Adipose tissue (tissue), 3 donors: ENCODE results near the gene NOVA2. TPM values are rescaled to one million over a fixed set of nuclear protein-coding genes. Genes with fewer than 3 reads are reported as not detected.

Source experiments
- H3K27ac ChIP-seq: one replicate; pipeline ENCODE4 v1.5.1; 2013; ENCODE audit warnings: low read depth, low read length
- WGBS, 3 donors: extraction: QIAGEN DNeasy Blood & Tissue Kit; methylation state at CpG; one replicate each; pipeline ENCODE4 v1.1.7; 2013; 5-methylcytosine and 5-hydroxymethylcytosine counted together
- polyA plus RNA-seq, 3 donors: library from polyadenylated mRNA; stranded (reverse); fragments of 200-250 nt; gene quantifications; one replicate each; pipeline ENCODE4 v1.2.3, GENCODE V29; 2013
- donor health status: healthy with polysubstance abuse.
- donor health status: Bipolar disorder and iron deficiency.
- donor health status: healthy.

The NOVA2 gene
- polyA plus RNA-seq = 1 to 10 TPM in 2 of 3 donors, under 1 TPM in 1; 0.49 to 7.4 (median 2.8) TPM

GRCh38 chr19:45973553-45974338 is at the start of gene NOVA2:
TSS of gene NOVA2 (minus strand) at chr19:45973865. CDS start at chr19:45973351, 514 bp downstream.
- H3K27ac ChIP-seq = no peak within 1 kb of the TSS
- 5 to 6% (median 5%) methylated on average over 28 to 54 of the region's 58 CpGs for WGBS, 3 donors

- H3K27ac ChIP-seq = no peak overlapping the region
- WGBS, 3 donors = 40 to 60% (median 45%) methylated on average over 11 of the region's 11 CpGs
These were observed 49.7 kb upstream of the NOVA2 start for GRCh38 chr19:46023311-46023779.

- no peak within 1 kb of the TSS for H3K27ac ChIP-seq
- WGBS, 3 donors = 19 to 28% (median 22%) methylated on average over 46 to 47 of the region's 47 CpGs
These were observed 49.0 kb upstream of the NOVA2 start, which contains the start of gene PGLYRP1 for GRCh38 chr19:46022431-46023310. TSS of gene PGLYRP1 (minus strand) at chr19:46023053. CDS start at chr19:46023021, 32 bp downstream.

GRCh38 chr19:46022061-46022430 is 48.4 kb upstream of the NOVA2 start:
- WGBS, 3 donors = 36 to 43% (median 40%) methylated on average over 12 of the region's 12 CpGs
- H3K27ac ChIP-seq = no peak overlapping the region

GRCh38 chr19:46021531-46022041 is 47.9 kb upstream of the NOVA2 start:
- no peak overlapping the region for H3K27ac ChIP-seq
- WGBS, 3 donors = 37 to 60% (median 59%) methylated on average over 11 of the region's 11 CpGs

- no peak overlapping the region for H3K27ac ChIP-seq
- 88 to 94% (median 92%) methylated on average over 7 of the region's 7 CpGs for WGBS, 3 donors
These were observed 47.1 kb upstream of the NOVA2 start for GRCh38 chr19:46020819-46021125.

- 75 to 94% (median 85%) methylated on average over 12 to 13 of the region's 13 CpGs for WGBS, 3 donors
- H3K27ac ChIP-seq = no peak overlapping the region
These were observed 45.6 kb upstream of the NOVA2 start for GRCh38 chr19:46019270-46019669.

- 94 to 97% (median 95%) methylated on average over 10 of the region's 10 CpGs for WGBS, 3 donors
These were observed 45.1 kb upstream of the NOVA2 start for GRCh38 chr19:46018729-46019251.

GRCh38 chr19:46017874-46018675 is 44.4 kb upstream of the NOVA2 start:
- H3K27ac ChIP-seq = no peak overlapping the region
- WGBS, 3 donors = 91 to 96% (median 93%) methylated on average over 15 of the region's 15 CpGs

More at GRCh38 chr19:46018729-46019251, 45.1 kb upstream of the NOVA2 start:
- no peak overlapping the region for H3K27ac ChIP-seq

- 40 to 48% (median 43%) methylated on average over 7 of the region's 7 CpGs for WGBS, 3 donors
- H3K27ac ChIP-seq = no peak overlapping the region
These were observed 43.4 kb upstream of the NOVA2 start for GRCh38 chr19:46017095-46017429.

GRCh38 chr19:46016426-46017094 is 42.9 kb upstream of the NOVA2 start:
- no peak overlapping the region for H3K27ac ChIP-seq
- 1 to 2% (median 2%) methylated on average over 44 to 48 of the region's 48 CpGs for WGBS, 3 donors

- 6 to 8% (median 7%) methylated on average over 25 to 63 of the region's 63 CpGs for WGBS, 3 donors
- no peak overlapping the region for H3K27ac ChIP-seq
These were observed 42.2 kb upstream of the NOVA2 start for GRCh38 chr19:46015687-46016425.

- no peak overlapping the region for H3K27ac ChIP-seq
- 7 to 25% (median 10%) methylated on average over 66 to 74 of the region's 74 CpGs for WGBS, 3 donors
These were observed 41.4 kb upstream of the NOVA2 start for GRCh38 chr19:46014941-46015686.

- H3K27ac ChIP-seq = no peak overlapping the region
- 27 to 53% (median 51%) methylated on average over 8 of the region's 8 CpGs for WGBS, 3 donors
These were observed 40.9 kb upstream of the NOVA2 start for GRCh38 chr19:46014534-46014933.

GRCh38 chr19:46009530-46010510 is 36.2 kb upstream of the NOVA2 start:
- 50 to 63% (median 52%) methylated on average over 28 of the region's 28 CpGs for WGBS, 3 donors
- no peak overlapping the region for H3K27ac ChIP-seq
